Dermis microvascular lymphatic vessel endothelial cell (primary cell): ENCODE data around the gene SAA2. TPM values are rescaled to one million over a fixed set of nuclear protein-coding genes. Genes with fewer than 3 reads are reported as not detected.

Experiments used
- DNase-seq, 2 donors: peaks; one replicate each; pipeline versions ENCODE4 v3.0.0 to v3.0.0-alpha.2; 2010; ENCODE audit warnings: low read depth in 2 of 2
- total RNA-seq: library from RNA; depleted of rRNA; stranded (reverse); fragments of >200 nt; gene quantifications from 2 replicates; pipeline ENCODE4 v1.2.1, GENCODE V29; 2014

Gene SAA2
- total RNA-seq, 1 donor from 2014 or later = not detected

DNA sequence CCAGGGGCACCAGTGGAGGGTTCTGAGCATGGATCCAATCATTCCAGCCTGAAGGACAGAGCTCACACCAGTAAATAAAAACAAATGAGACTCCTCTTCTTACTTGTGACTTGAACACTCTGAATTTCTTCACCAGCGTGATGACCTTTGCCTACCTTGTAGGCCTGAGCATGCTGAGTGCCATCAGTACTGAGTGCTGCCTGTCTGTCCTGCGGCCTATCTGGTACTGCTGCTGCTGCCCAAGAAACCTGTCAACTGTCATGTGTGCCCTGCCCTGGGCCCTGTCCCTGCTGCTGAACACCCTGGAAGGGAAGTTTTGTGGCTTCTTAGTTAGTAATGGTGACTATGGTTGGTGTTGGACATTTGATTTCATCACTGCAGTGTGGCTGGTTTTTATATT, 51.9 kb downstream of the SAA2 start:
- DNase-seq = no peak

Other genes with a start within 250 kb of the SAA2 start
- gene SERGEF, start 235.6 kb downstream of the SAA2 start, total RNA-seq = 16.2 and 18.7 TPM in 2 replicates
- gene TPH1, start 202.4 kb downstream of the SAA2 start, total RNA-seq = under 0.01 TPM in 1 of 2 replicates, not detected in the other
- 14.9 and 21.1 TPM in 2 replicates for gene SAAL1, start 142.6 kb downstream of the SAA2 start, total RNA-seq
- under 0.01 and 0.51 TPM in 2 replicates for gene MRGPRX3, start 116.1 kb downstream of the SAA2 start, total RNA-seq
- gene MRGPRX4, start 75.8 kb downstream of the SAA2 start, total RNA-seq = 0.51 and 2.9 TPM in 2 replicates
- not detected in 2 replicates for gene SAA4, start 11.9 kb downstream of the SAA2 start, total RNA-seq
- gene SAA1, start 17.6 kb upstream of the SAA2 start, total RNA-seq = not detected in 2 replicates
- 18.0 and 19.0 TPM in 2 replicates for gene HPS5, start 73.5 kb upstream of the SAA2 start, total RNA-seq
- 42.4 and 60.3 TPM in 2 replicates for gene GTF2H1, start 73.9 kb upstream of the SAA2 start, total RNA-seq
- gene LDHA, start 145.9 kb upstream of the SAA2 start, total RNA-seq = 183 and 271 TPM in 2 replicates
- not detected in 2 replicates for gene LDHC, start 163.7 kb upstream of the SAA2 start, total RNA-seq
- gene LDHAL6A, start 207.2 kb upstream of the SAA2 start, total RNA-seq = not detected in 2 replicates